Left renal pelvis (tissue), 4 donors: ENCODE data around the gene MEF2C. TPM values are rescaled to one million over a fixed set of nuclear protein-coding genes. Genes with fewer than 3 reads are reported as not detected.

Experiments
- DNase-seq, 4 donors: peaks; one replicate each; pipeline ENCODE4 v3.0.0-alpha.2; 2013; ENCODE audit warnings: low read depth in 4 of 4, low spot score in 3 of 4
- polyA plus RNA-seq, 4 donors: library from polyadenylated mRNA; unstranded; fragments of 120-200 nt; gene quantifications; one replicate each; pipeline ENCODE4 v1.2.1, GENCODE V29; 2013; ENCODE audit not compliant: insufficient read length in 4 of 4

The MEF2C gene
- polyA plus RNA-seq, 4 donors, result 29.4 to 41.4 (median 37.3) TPM

- DNase-seq, result no peak
These were observed 113.8 kb downstream of the MEF2C start for GRCh38 chr5:88769165-88769564.

GRCh38 chr5:88768411-88768810 is 114.6 kb downstream of the MEF2C start:
- no peak for DNase-seq

- no peak for DNase-seq
These were observed 117.2 kb downstream of the MEF2C start for GRCh38 chr5:88765798-88766197.

- no peak for DNase-seq
These were observed 117.8 kb downstream of the MEF2C start for GRCh38 chr5:88765171-88765570.

- DNase-seq, result no peak
These were observed 121.0 kb downstream of the MEF2C start for GRCh38 chr5:88761939-88762338.

GRCh38 chr5:88761269-88761850 is 121.6 kb downstream of the MEF2C start:
- DNase-seq, result no peak

GRCh38 chr5:88760527-88760926 is 122.5 kb downstream of the MEF2C start:
- DNase-seq, result no peak

GRCh38 chr5:88758591-88758990 is 124.4 kb downstream of the MEF2C start:
- no peak for DNase-seq

- no peak for DNase-seq
These were observed 124.8 kb downstream of the MEF2C start for GRCh38 chr5:88758184-88758583.

GRCh38 chr5:88756953-88757352 is 126.0 kb downstream of the MEF2C start:
- no peak for DNase-seq

GRCh38 chr5:88748666-88749065 is 134.3 kb downstream of the MEF2C start:
- no peak for DNase-seq

GRCh38 chr5:88746438-88746882 is 136.5 kb downstream of the MEF2C start:
- DNase-seq, result no peak

GRCh38 chr5:88745093-88745696 is 137.8 kb downstream of the MEF2C start:
- no peak for DNase-seq

- DNase-seq, result no peak
These were observed 139.7 kb downstream of the MEF2C start for GRCh38 chr5:88743231-88743834.

- DNase-seq, result no peak
These were observed 141.0 kb downstream of the MEF2C start for GRCh38 chr5:88741964-88742363.

- DNase-seq, result no peak
These were observed 142.3 kb downstream of the MEF2C start for GRCh38 chr5:88740604-88741185.

GRCh38 chr5:88736494-88736893 is 146.5 kb downstream of the MEF2C start:
- no peak for DNase-seq

GRCh38 chr5:88734983-88735382 is 148.0 kb downstream of the MEF2C start:
- DNase-seq, result no peak

- DNase-seq, result no peak
These were observed 148.8 kb downstream of the MEF2C start for GRCh38 chr5:88734191-88734640.

- DNase-seq, result no peak
These were observed 150.1 kb downstream of the MEF2C start for GRCh38 chr5:88732862-88733261.

GRCh38 chr5:88732181-88732633 is 150.8 kb downstream of the MEF2C start:
- DNase-seq, result no peak

- no peak for DNase-seq
These were observed 153.2 kb downstream of the MEF2C start for GRCh38 chr5:88729829-88730182.
